Measurements from ENCODE around the gene MEIS1. TPM values are rescaled to one million over a fixed set of nuclear protein-coding genes. Genes with fewer than 3 reads are reported as not detected.

The MEIS1 gene
- total and polyA plus RNA-seq, 2 experiments from 2014 or later: 19.1 to 44.4 TPM

GRCh38 chr2:66488946-66489345 lies 54.0 kb downstream of the MEIS1 start:
- no peaks in the 10 kb centered on the region for H3K27me3 ChIP-seq (replicated peaks; ENCODE audit: insufficient read depth)
- 97 to 100% methylated on average over 1 of the region's 1 CpG for WGBS, 2 experiments (ENCODE audit: low coverage in 1 of 2, low lambda C conversion rate in 2 of 2, missing lambda C conversion rate in 2 of 2)
- in situ Hi-C loops (cut with MboI): no loop called here

GRCh38 chr2:66489436-66489835 lies 54.5 kb downstream of the MEIS1 start:
- no peak overlapping the region for H3K9ac ChIP-seq
- WGBS, 2 experiments (ENCODE audit: low coverage in 1 of 2, low lambda C conversion rate in 2 of 2, missing lambda C conversion rate in 2 of 2): 59 to 60% methylated on average over 1 of the region's 1 CpG
- H3K27ac ChIP-seq: no peak overlapping the region
- peaks cover 36% of the 10 kb centered on the region for H3F3A ChIP-seq (ENCODE audit: insufficient read depth)
- no peaks in the 10 kb centered on the region for H3K9me2 ChIP-seq (ENCODE audit: insufficient read depth)
- H3K4me3 ChIP-seq: no peak overlapping the region
- TF ChIP-seq EZH2 (IDR thresholded peaks at IDR 0.05; ENCODE audit: insufficient read depth, poor library complexity, severe bottlenecking) (no peak), EZH2phosphoT487 (IDR thresholded peaks at IDR 0.05; ENCODE audit: insufficient read depth, low read depth) (no peak)
- H3K79me2 ChIP-seq (ENCODE audit: insufficient read depth): peaks cover 96% of the 10 kb centered on the region
- no peak for DNase-seq
- no peak overlapping the region for H2AFZ ChIP-seq
- in situ Hi-C loops (cut with MboI): no loop called here
- peaks cover 14% of the 10 kb centered on the region; the same call in 1 of the 2 replicates for H3K36me3 ChIP-seq (ENCODE audit: low read depth)
- peaks cover 14% of the 10 kb centered on the region for H3K4me1 ChIP-seq (ENCODE audit: insufficient read depth)
- H4K20me1 ChIP-seq (ENCODE audit: insufficient read depth): no peaks in the 10 kb centered on the region
- no peaks in the 10 kb centered on the region for H3K27me3 ChIP-seq (replicated peaks; ENCODE audit: insufficient read depth)
- no peaks in the 10 kb centered on the region for H3K9me3 ChIP-seq (ENCODE audit: low read depth)
- H3K4me2 ChIP-seq (ENCODE audit: unreplicated experiment): no peak overlapping the region

More at GRCh38 chr2:66488946-66489345, 54.0 kb downstream of the MEIS1 start:
- Histone ChIP-seq H3K9me2 (ENCODE audit: insufficient read depth) (no peaks in the 10 kb centered on the region), H3K9ac (no peak overlapping the region), H3K79me2 (ENCODE audit: insufficient read depth) (peaks cover 100% of the 10 kb centered on the region), H3K9me3 (ENCODE audit: low read depth) (no peaks in the 10 kb centered on the region), H3K4me1 (ENCODE audit: insufficient read depth) (peaks cover 11% of the 10 kb centered on the region), H2AFZ (no peak overlapping the region), H3K4me3 (no peak overlapping the region), H3K36me3 (ENCODE audit: low read depth) (peaks cover 14% of the 10 kb centered on the region; the same call in 1 of the 2 replicates), H3K27ac (no peak overlapping the region), H4K20me1 (ENCODE audit: insufficient read depth) (no peaks in the 10 kb centered on the region), H3F3A (ENCODE audit: insufficient read depth) (peaks cover 31% of the 10 kb centered on the region), H3K4me2 (ENCODE audit: unreplicated experiment) (no peak overlapping the region)
- DNase-seq: no peak
- TF ChIP-seq EZH2phosphoT487 (IDR thresholded peaks at IDR 0.05; ENCODE audit: insufficient read depth, low read depth) (no peak), EZH2 (IDR thresholded peaks at IDR 0.05; ENCODE audit: insufficient read depth, poor library complexity, severe bottlenecking) (no peak)

GRCh38 chr2:66490588-66491001 lies 55.7 kb downstream of the MEIS1 start:
- peaks cover 48% of the 10 kb centered on the region for H3F3A ChIP-seq (ENCODE audit: insufficient read depth)
- H3K36me3 ChIP-seq (ENCODE audit: low read depth): peaks cover 14% of the 10 kb centered on the region; the same call in 1 of the 2 replicates
- H3K27ac ChIP-seq: no peak overlapping the region
- H3K9me3 ChIP-seq (ENCODE audit: low read depth): no peaks in the 10 kb centered on the region
- peaks cover 25% of the 10 kb centered on the region for H3K4me1 ChIP-seq (ENCODE audit: insufficient read depth)
- H3K4me3 ChIP-seq: no peak overlapping the region
- no peak for TF ChIP-seq EZH2 (IDR thresholded peaks at IDR 0.05; ENCODE audit: insufficient read depth, poor library complexity, severe bottlenecking)
- TF ChIP-seq EZH2phosphoT487 (IDR thresholded peaks at IDR 0.05; ENCODE audit: insufficient read depth, low read depth): no peak
- in situ Hi-C loops (cut with MboI): no loop called here
- peaks cover 84% of the 10 kb centered on the region for H3K79me2 ChIP-seq (ENCODE audit: insufficient read depth)
- peak; percentile 61 for DNase-seq
- H3K4me2 ChIP-seq (ENCODE audit: unreplicated experiment): peak overlapping the region; percentile 6
- H2AFZ ChIP-seq: no peak overlapping the region
- no peaks in the 10 kb centered on the region for H3K9me2 ChIP-seq (ENCODE audit: insufficient read depth)
- no peak overlapping the region for H3K9ac ChIP-seq
- no peaks in the 10 kb centered on the region for H3K27me3 ChIP-seq (replicated peaks; ENCODE audit: insufficient read depth)
- 70 to 83% methylated on average over 3 of the region's 3 CpGs for WGBS, 2 experiments (ENCODE audit: low coverage in 1 of 2, low lambda C conversion rate in 2 of 2, missing lambda C conversion rate in 2 of 2)
- no peaks in the 10 kb centered on the region for H4K20me1 ChIP-seq (ENCODE audit: insufficient read depth)

- H3K4me1 ChIP-seq (ENCODE audit: insufficient read depth): peaks cover 44% of the 10 kb centered on the region
- peak overlapping the region; percentile 80 for H3K27ac ChIP-seq
- H3K9me3 ChIP-seq (ENCODE audit: low read depth): no peaks in the 10 kb centered on the region
- H2AFZ ChIP-seq: no peak overlapping the region
- in situ Hi-C loops (cut with MboI): no loop called here
- 28 to 29% methylated on average over 6 of the region's 6 CpGs for WGBS, 2 experiments (ENCODE audit: low coverage in 1 of 2, low lambda C conversion rate in 2 of 2, missing lambda C conversion rate in 2 of 2)
- peak; percentile 76 for DNase-seq
- H3K79me2 ChIP-seq (ENCODE audit: insufficient read depth): peaks cover 78% of the 10 kb centered on the region
- H3K27me3 ChIP-seq (replicated peaks; ENCODE audit: insufficient read depth): no peaks in the 10 kb centered on the region
- TF ChIP-seq EZH2phosphoT487 (IDR thresholded peaks at IDR 0.05; ENCODE audit: insufficient read depth, low read depth) (no peak), EZH2 (IDR thresholded peaks at IDR 0.05; ENCODE audit: insufficient read depth, poor library complexity, severe bottlenecking) (no peak)
- H3K4me2 ChIP-seq (ENCODE audit: unreplicated experiment): no peak overlapping the region
- H4K20me1 ChIP-seq (ENCODE audit: insufficient read depth): no peaks in the 10 kb centered on the region; the same call in 1 of the 2 replicates
- no peaks in the 10 kb centered on the region for H3K9me2 ChIP-seq (ENCODE audit: insufficient read depth)
- no peak overlapping the region for H3K9ac ChIP-seq
- no peak overlapping the region for H3K4me3 ChIP-seq
- peaks cover under 1% of the 10 kb centered on the region; the same call in 1 of the 2 replicates for H3K36me3 ChIP-seq (ENCODE audit: low read depth)
- peaks cover 61% of the 10 kb centered on the region for H3F3A ChIP-seq (ENCODE audit: insufficient read depth)
Observed at GRCh38 chr2:66494708-66495107, 59.8 kb downstream of the MEIS1 start.

Measured in GM23248 (cell line).